ENCODE results near the gene IER5L.

GRCh38 chr9:129173296-129174101 is 4.6 kb downstream of the IER5L start:
- TF ChIP-seq POLR2A (IDR thresholded peaks at IDR 0.05), result no peak
- TF ChIP-seq CTCF (IDR thresholded peaks at IDR 0.05), result no peak
